Measurements from ENCODE around the gene ARFGAP2. TPM values are rescaled to one million over a fixed set of nuclear protein-coding genes. Genes with fewer than 3 reads are reported as not detected.

The ARFGAP2 gene
- total RNA-seq, 1 donor from 2014 or later = 168 TPM

GRCh38 chr11:47186700-47187695 is 10.3 kb upstream of the ARFGAP2 start:
- peak; percentile 85 for DNase-seq

- peak; percentile 70 for DNase-seq
Observed at GRCh38 chr11:47186076-47186699, 9.5 kb upstream of the ARFGAP2 start, which contains the start of gene PACSIN3. Gene PACSIN3 (minus strand): TSS chr11:47186434. CDS start chr11:47182727, 3,707 bp downstream.

- DNase-seq = peak; percentile 89
Observed at GRCh38 chr11:47185305-47186075, 8.8 kb upstream of the ARFGAP2 start.

- peak; percentile 47 for DNase-seq
Observed at GRCh38 chr11:47184711-47185304, 8.1 kb upstream of the ARFGAP2 start.

- DNase-seq = peak; percentile 62
Observed at GRCh38 chr11:47183969-47184368, 7.3 kb upstream of the ARFGAP2 start.

GRCh38 chr11:47183031-47183856 is 6.6 kb upstream of the ARFGAP2 start:
- DNase-seq = peak; percentile 76

- peak; percentile 41 for DNase-seq
Observed at GRCh38 chr11:47182380-47182779, 5.7 kb upstream of the ARFGAP2 start.

GRCh38 chr11:47181271-47181670 is 4.6 kb upstream of the ARFGAP2 start:
- DNase-seq = no peak

- no peak for DNase-seq
Observed at GRCh38 chr11:47180006-47180787, 3.5 kb upstream of the ARFGAP2 start.

GRCh38 chr11:47179655-47179991 is 2.9 kb upstream of the ARFGAP2 start:
- DNase-seq = peak; percentile 46

- DNase-seq = no peak
Observed at GRCh38 chr11:47178737-47179654, 2.3 kb upstream of the ARFGAP2 start.

GRCh38 chr11:47178316-47178715 is 1.6 kb upstream of the ARFGAP2 start:
- no peak for DNase-seq

GRCh38 chr11:47177846-47178245 is 1.2 kb upstream of the ARFGAP2 start:
- DNase-seq = no peak

GRCh38 chr11:47177229-47177845 is 658 bp upstream of the ARFGAP2 start:
- peak; percentile 86 for DNase-seq

GRCh38 chr11:47175746-47176327 is 842 bp downstream of the ARFGAP2 start:
- DNase-seq = no peak

GRCh38 chr11:47172740-47173336 is 3.8 kb downstream of the ARFGAP2 start:
- no peak for DNase-seq

GRCh38 chr11:47171856-47172255 is 4.8 kb downstream of the ARFGAP2 start:
- no peak for DNase-seq

Data from tongue (tissue), 2 donors.